Measurements from ENCODE around the gene TSEN54. TPM values are rescaled to one million over a fixed set of nuclear protein-coding genes. Genes with fewer than 3 reads are reported as not detected.

The TSEN54 gene
- total RNA-seq, 4 donors from 2014 or later = 36.6 to 105 (median 61.2) TPM

- in situ Hi-C loops (cut with MboI; ENCODE audit: low pct_ligation_motif_present in 1 of 4, low pct_unique_long_range_greater_than_20kb in 1 of 4, low sequenced_read_pairs in 3 of 4) = no loop called here
- no peak for TF ChIP-seq POLR2AphosphoS5 (IDR thresholded peaks at IDR 0.05)
- TF ChIP-seq POLR2A (IDR thresholded peaks at IDR 0.05) = no peak
- no peak for TF ChIP-seq EP300 (IDR thresholded peaks at IDR 0.05; ENCODE audit: low read depth)
- TF ChIP-seq CTCF (IDR thresholded peaks at IDR 0.05) = no peak
- DNase-seq = no peak
- Histone ChIP-seq H3K4me1 (peaks cover 5 to 9% (median 8%) of the 10 kb centered on the region in 4 donors), H3K27me3 (no peaks in the 10 kb centered on the region), H3K27ac (no peak overlapping the region), H3K36me3 (no peaks in the 10 kb centered on the region), H3K9me3 (no peaks in the 10 kb centered on the region), H3K4me3 (no peak overlapping the region)
- intact Hi-C loops (cut with DNase I; ENCODE audit: low total_unique reads) = no loop called here
- 80 to 83% methylated on average over 1 to 4 of the region's 4 CpGs for WGBS, 2 donors (ENCODE audit: low coverage in 1 of 2)
These were observed 11.2 kb upstream of the TSEN54 start for GRCh38 chr17:75505152-75505409.

- TF ChIP-seq CTCF (IDR thresholded peaks at IDR 0.05) (no peak), EP300 (IDR thresholded peaks at IDR 0.05; ENCODE audit: low read depth) (no peak), POLR2A (IDR thresholded peaks at IDR 0.05) (no peak), POLR2AphosphoS5 (IDR thresholded peaks at IDR 0.05) (no peak)
- no peak for DNase-seq
- H3K36me3 ChIP-seq = no peaks in the 10 kb centered on the region
- H3K27ac ChIP-seq = no peak overlapping the region
- H3K27me3 ChIP-seq = no peaks in the 10 kb centered on the region
- H3K9me3 ChIP-seq = no peaks in the 10 kb centered on the region
- in situ Hi-C loops (cut with MboI; ENCODE audit: low pct_ligation_motif_present in 1 of 4, low pct_unique_long_range_greater_than_20kb in 1 of 4, low sequenced_read_pairs in 3 of 4) (no loop called here), intact Hi-C loops (cut with DNase I; ENCODE audit: low total_unique reads) (no loop called here)
- WGBS, 2 donors (ENCODE audit: low coverage in 1 of 2) = 81% methylated on average over 15 of the region's 15 CpGs; no CpG with 5 or more reads in 1 of the 2 donors
- H3K4me3 ChIP-seq = no peak overlapping the region
- H3K4me1 ChIP-seq = peaks cover 5 to 12% (median 8%) of the 10 kb centered on the region in 4 donors
These were observed 10.7 kb upstream of the TSEN54 start for GRCh38 chr17:75505640-75506039.

GRCh38 chr17:75506134-75506533, 10.2 kb upstream of the TSEN54 start:
- intact Hi-C loops (cut with DNase I; ENCODE audit: low total_unique reads) = no loop called here
- in situ Hi-C loops (cut with MboI; ENCODE audit: low pct_ligation_motif_present in 1 of 4, low pct_unique_long_range_greater_than_20kb in 1 of 4, low sequenced_read_pairs in 3 of 4) = no loop called here
- Histone ChIP-seq H3K9me3 (no peaks in the 10 kb centered on the region), H3K27me3 (no peaks in the 10 kb centered on the region), H3K4me3 (no peak overlapping the region), H3K36me3 (no peaks in the 10 kb centered on the region), H3K27ac (no peak overlapping the region), H3K4me1 (peaks cover 5 to 12% (median 8%) of the 10 kb centered on the region in 4 donors)
- TF ChIP-seq EP300 (IDR thresholded peaks at IDR 0.05; ENCODE audit: low read depth) (no peak), POLR2AphosphoS5 (IDR thresholded peaks at IDR 0.05) (no peak), CTCF (IDR thresholded peaks at IDR 0.05) (no peak), POLR2A (IDR thresholded peaks at IDR 0.05) (no peak)
- no peak for DNase-seq
- WGBS, 2 donors (ENCODE audit: low coverage in 1 of 2) = 89 to 100% methylated on average over 2 to 21 of the region's 21 CpGs

- in situ Hi-C loops (cut with MboI; ENCODE audit: low pct_ligation_motif_present in 1 of 4, low pct_unique_long_range_greater_than_20kb in 1 of 4, low sequenced_read_pairs in 3 of 4) = no loop called here
- Histone ChIP-seq H3K9me3 (no peaks in the 10 kb centered on the region), H3K4me1 (peaks cover 10 to 18% (median 14%) of the 10 kb centered on the region in 4 donors), H3K36me3 (no peaks in the 10 kb centered on the region), H3K27ac (no peak overlapping the region), H3K4me3 (no peak overlapping the region), H3K27me3 (no peaks in the 10 kb centered on the region)
- 91% methylated on average over 20 of the region's 20 CpGs; no CpG with 5 or more reads in 1 of the 2 donors for WGBS, 2 donors (ENCODE audit: low coverage in 1 of 2)
- intact Hi-C loops (cut with DNase I; ENCODE audit: low total_unique reads) = no loop called here
- DNase-seq = no peak
- TF ChIP-seq CTCF (IDR thresholded peaks at IDR 0.05) = no peak
- TF ChIP-seq POLR2A (IDR thresholded peaks at IDR 0.05) = no peak
- no peak for TF ChIP-seq POLR2AphosphoS5 (IDR thresholded peaks at IDR 0.05)
- no peak for TF ChIP-seq EP300 (IDR thresholded peaks at IDR 0.05; ENCODE audit: low read depth)
These were observed 9.4 kb upstream of the TSEN54 start for GRCh38 chr17:75506888-75507287.

All from transverse colon (tissue), 4 donors.